Gastroesophageal sphincter (tissue), 4 donors: ENCODE data around the gene HAT1. TPM values are rescaled to one million over a fixed set of nuclear protein-coding genes. Genes with fewer than 3 reads are reported as not detected.
"Not testable (repeated sequence)": the region's sequence is repeated elsewhere in the genome, so short reads cannot be mapped to it uniquely, and the experiment has no call there.

Experiments
- ATAC-seq: fragments of 150-250 bp; one replicate; pipeline ENCODE4 v1.9.1; 2016; ENCODE audit warnings: mild to moderate bottlenecking, moderate library complexity
- H3K27ac ChIP-seq, 4 donors: fragments of 200-600 bp; sonication (generic) in 3 of 4; 1 replicate in 3 of 4; 2 replicates in 1 of 4; pipeline ENCODE4 v1.5.1; 2016 to 2019
- H3K27me3 ChIP-seq: fragments of 200-600 bp; sonication (generic); one replicate; pipeline ENCODE4 v1.5.1; 2019
- H3K36me3 ChIP-seq, 2 donors: fragments of 200-600 bp; sonication (generic); one replicate each; pipeline ENCODE4 v1.5.1; 2019; ENCODE audit warnings: control low read depth in 1 of 2
- H3K4me1 ChIP-seq, 3 donors: fragments of 200-600 bp; sonication (generic); 1 replicate in 2 of 3; 2 replicates in 1 of 3; pipeline ENCODE4 v1.5.1; 2016 to 2019; ENCODE audit warnings: control low read depth in 2 of 3
- H3K4me3 ChIP-seq, 2 donors: fragments of 200-600 bp; sonication (generic); one replicate each; pipeline ENCODE4 v1.5.1; 2019; ENCODE audit warnings: mild to moderate bottlenecking in 1 of 2, moderate library complexity in 1 of 2
- H3K9me3 ChIP-seq, 3 donors: fragments of 200-600 bp; sonication (generic); one replicate each; pipeline ENCODE4 v1.5.1; 2017 to 2019; ENCODE audit warnings: control low read depth in 2 of 3
- CTCF ChIP-seq, 4 experiments: fragments of 200-600 bp in 2 of 4; fragments of 450-650 bp in 2 of 4; sonication (generic) in 1 of 4; IDR thresholded peaks; one replicate each; pipeline ENCODE4 v1.5.1; 2017 to 2019; ENCODE audit warnings: antibody characterized with exemption in 4 of 4, mild to moderate bottlenecking in 2 of 4, moderate library complexity in 2 of 4
- EP300 ChIP-seq: sonication (generic); formaldehyde crosslinking; IDR thresholded peaks from one replicate; pipeline ENCODE4 v1.6.1; 2017; ENCODE audit warnings: antibody characterized with exemption, mild to moderate bottlenecking
- POLR2A ChIP-seq, 2 donors: fragments of 450-650 bp; IDR thresholded peaks; one replicate each; pipeline ENCODE4 v1.6.1; 2017; ENCODE audit warnings: antibody characterized with exemption in 2 of 2, mild to moderate bottlenecking in 2 of 2, moderate library complexity in 1 of 2
- POLR2AphosphoS5 ChIP-seq: sonication (generic); formaldehyde crosslinking; IDR thresholded peaks from one replicate; pipeline ENCODE4 v1.6.1; 2017; ENCODE audit warnings: antibody characterized with exemption
- WGBS, 2 donors: methylation state at CpG; one replicate each; pipeline ENCODE4 v1.1.5; 2018; ENCODE audit warnings: low coverage in 1 of 2; 5-methylcytosine and 5-hydroxymethylcytosine counted together
- total RNA-seq, 4 donors: library from RNA; depleted of rRNA; stranded (reverse); fragments of >200 nt; gene quantifications; one replicate each; pipeline ENCODE4 v1.1.0, GENCODE V29; 2016

HAT1 gene
- total RNA-seq, 4 donors from 2014 or later, result 25.2 to 34.2 (median 31.3) TPM

DNA sequence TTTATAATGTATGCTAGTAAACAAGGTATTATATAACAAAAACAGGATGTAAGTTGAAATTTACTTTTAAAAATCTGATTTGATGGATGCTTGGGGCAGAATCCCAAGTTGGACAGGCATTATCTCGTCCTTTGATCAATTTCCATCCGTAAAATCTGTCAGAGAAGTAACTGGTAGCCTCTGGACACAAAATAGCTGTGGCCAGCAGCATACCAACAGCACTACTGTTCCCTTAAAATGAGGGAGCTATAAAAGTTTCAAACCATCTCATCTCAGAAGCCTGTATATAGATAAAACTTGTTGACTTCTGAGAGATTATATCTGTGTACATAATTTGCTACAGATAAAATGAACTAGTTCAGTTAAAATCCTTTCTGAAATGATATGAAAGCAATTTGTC lies 62.8 kb downstream of the HAT1 start:
- Histone ChIP-seq H3K27me3 (no peaks in the 10 kb centered on the region), H3K36me3 (peaks cover 0 to 43% of the 10 kb centered on the region in 2 donors), H3K4me3 (no peak overlapping the region), H3K9me3 (no peaks in the 10 kb centered on the region), H3K27ac (no peak overlapping the region), H3K4me1 (no peaks in the 10 kb centered on the region)
- TF ChIP-seq POLR2AphosphoS5 (no peak), POLR2A (IDR thresholded peaks at IDR 0.05) (no peak), EP300 (no peak), CTCF (IDR thresholded peaks at IDR 0.05) (no peak)
- no peak for ATAC-seq
- WGBS, 2 donors, result 79 to 97% methylated on average over 2 of the region's 2 CpGs

DNA sequence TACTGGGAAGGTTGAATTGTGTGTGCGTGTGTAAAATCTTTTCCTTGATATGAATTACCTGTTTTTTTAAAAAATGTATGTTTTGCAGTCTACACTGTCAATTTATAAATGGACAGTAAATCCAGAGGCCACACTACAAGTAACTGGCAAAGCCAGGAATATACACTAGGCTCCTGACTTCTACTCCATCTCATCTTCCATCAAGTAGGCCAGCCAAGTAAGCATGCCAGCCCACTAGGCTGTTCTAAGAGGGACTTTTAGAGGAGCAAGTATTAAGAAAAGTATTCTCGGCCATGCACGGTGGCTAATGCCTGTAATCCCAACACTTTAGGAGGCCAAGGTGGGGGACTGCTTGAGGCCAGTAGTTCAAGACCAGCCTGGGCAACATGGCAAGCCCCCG lies 64.5 kb downstream of the HAT1 start:
- Histone ChIP-seq H3K36me3 (peaks cover 0 to 26% of the 10 kb centered on the region in 2 donors), H3K27ac (no peak overlapping the region), H3K4me3 (no peak overlapping the region), H3K9me3 (no peaks in the 10 kb centered on the region), H3K4me1 (no peaks in the 10 kb centered on the region), H3K27me3 (no peaks in the 10 kb centered on the region)
- WGBS, 2 donors, result 81 to 94% methylated on average over 3 to 4 of the region's 4 CpGs
- TF ChIP-seq EP300, result no peak
- TF ChIP-seq CTCF (IDR thresholded peaks at IDR 0.05), result no peak
- no peak for TF ChIP-seq POLR2A (IDR thresholded peaks at IDR 0.05)
- no peak for TF ChIP-seq POLR2AphosphoS5
- ATAC-seq, result no peak

DNA sequence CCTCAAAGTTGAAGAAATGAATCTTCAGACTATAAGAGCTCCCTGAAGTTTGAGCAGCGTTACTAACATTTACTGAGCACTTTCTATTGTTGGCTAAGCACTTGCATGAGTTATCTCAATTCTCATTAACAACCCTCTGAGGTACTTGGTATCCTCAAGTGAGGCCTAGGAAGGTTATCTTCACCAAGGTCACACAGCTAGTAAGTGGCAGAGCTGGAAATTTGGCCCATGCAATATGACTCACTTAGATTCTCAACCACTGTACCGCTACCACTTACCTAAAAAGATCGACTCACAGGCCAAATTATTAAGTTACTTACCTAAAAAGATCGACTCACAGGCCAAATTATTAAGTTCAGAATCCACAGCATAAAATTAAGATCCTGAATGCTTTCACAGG lies 68.8 kb downstream of the HAT1 start:
- Histone ChIP-seq H3K9me3 (no peaks in the 10 kb centered on the region), H3K4me3 (no peak overlapping the region), H3K27me3 (no peaks in the 10 kb centered on the region), H3K27ac (no peak overlapping the region), H3K36me3 (no peaks in the 10 kb centered on the region), H3K4me1 (no peaks in the 10 kb centered on the region)
- no peak for ATAC-seq
- 84 to 94% methylated on average over 4 of the region's 4 CpGs for WGBS, 2 donors
- TF ChIP-seq POLR2A (IDR thresholded peaks at IDR 0.05) (no peak), POLR2AphosphoS5 (no peak), CTCF (IDR thresholded peaks at IDR 0.05) (no peak), EP300 (no peak)

DNA sequence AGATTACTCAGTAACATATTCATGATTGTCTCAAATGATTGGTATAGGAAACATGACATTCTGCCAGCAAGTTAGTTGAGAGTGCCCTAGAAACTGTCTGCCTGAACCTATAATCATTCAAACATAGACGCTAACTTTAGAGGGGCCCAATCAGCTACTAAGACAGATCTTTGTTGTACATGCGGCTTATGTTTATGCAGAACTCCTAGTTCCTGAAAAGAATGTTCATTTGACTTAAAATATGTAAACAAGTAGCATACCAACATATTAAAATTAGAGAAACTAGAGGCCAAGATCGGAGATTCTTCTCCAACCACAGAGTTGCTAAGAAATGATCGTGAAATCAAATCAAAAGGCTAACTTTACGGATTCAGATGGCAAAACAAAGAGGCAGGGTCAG lies 73.3 kb downstream of the HAT1 start:
- Histone ChIP-seq H3K4me1 (peaks cover 0 to 15% (median 11%) of the 10 kb centered on the region in 3 donors), H3K36me3 (no peaks in the 10 kb centered on the region), H3K27ac (no peak overlapping the region), H3K9me3 (no peaks in the 10 kb centered on the region), H3K27me3 (no peaks in the 10 kb centered on the region), H3K4me3 (no peak overlapping the region)
- TF ChIP-seq CTCF (IDR thresholded peaks at IDR 0.05) (no peak), POLR2A (IDR thresholded peaks at IDR 0.05) (no peak), EP300 (no peak), POLR2AphosphoS5 (no peak)
- ATAC-seq, result no peak
- 74 to 75% methylated on average over 3 to 5 of the region's 5 CpGs for WGBS, 2 donors

DNA sequence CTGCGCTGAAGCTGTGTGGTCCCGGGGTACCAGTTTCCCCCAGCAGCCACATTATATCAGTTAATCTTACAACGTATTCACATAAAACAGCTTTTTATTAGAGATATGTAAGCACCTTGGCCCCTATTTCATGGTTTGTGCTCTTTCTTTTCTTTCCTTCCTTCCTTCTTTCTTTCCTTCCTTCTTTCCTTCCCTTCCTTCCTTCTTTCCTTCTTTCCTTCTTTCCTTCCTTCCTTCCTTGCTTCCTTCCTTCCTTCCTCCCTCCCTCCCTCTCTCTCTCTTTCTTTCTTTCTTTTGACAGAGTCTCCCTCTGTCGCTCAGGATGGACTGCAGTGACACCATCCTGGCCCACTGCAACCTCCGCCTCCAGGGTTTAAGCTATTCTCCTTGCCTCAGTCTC lies 73.8 kb downstream of the HAT1 start:
- Histone ChIP-seq H3K36me3 (no peaks in the 10 kb centered on the region), H3K4me1 (peaks cover 0 to 18% (median 13%) of the 10 kb centered on the region in 3 donors), H3K27me3 (no peaks in the 10 kb centered on the region), H3K27ac (no peak overlapping the region), H3K4me3 (no peak overlapping the region), H3K9me3 (no peaks in the 10 kb centered on the region)
- no peak for ATAC-seq
- TF ChIP-seq EP300, result no peak
- no peak for TF ChIP-seq POLR2AphosphoS5
- no peak for TF ChIP-seq CTCF (IDR thresholded peaks at IDR 0.05)
- TF ChIP-seq POLR2A (IDR thresholded peaks at IDR 0.05), result no peak
- 84 to 93% methylated on average over 4 of the region's 5 CpGs for WGBS, 2 donors

DNA sequence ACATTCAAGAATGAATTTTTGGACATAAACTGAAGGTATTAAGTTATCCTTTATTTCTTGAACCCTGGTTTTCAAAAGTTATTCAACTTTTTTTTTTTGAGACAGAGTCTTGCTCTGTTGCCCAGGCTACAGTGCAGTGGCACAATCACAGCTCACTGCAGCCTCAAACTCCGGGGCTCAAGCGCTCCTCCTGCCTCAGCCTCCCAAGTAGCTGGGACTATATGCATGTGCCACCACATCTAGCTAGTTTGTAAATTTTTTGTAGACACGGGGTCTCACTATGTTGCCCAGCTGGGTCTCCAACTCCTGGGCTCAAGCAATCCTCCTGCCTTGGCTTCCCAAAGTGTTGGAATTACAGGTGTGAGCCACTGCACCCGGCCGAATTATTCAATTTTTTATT lies 74.8 kb downstream of the HAT1 start:
- not testable (repeated sequence) for H3K9me3 ChIP-seq, H3K27ac ChIP-seq, H3K36me3 ChIP-seq, H3K27me3 ChIP-seq, ATAC-seq, H3K4me3 ChIP-seq
- WGBS, 2 donors, result 83 to 90% methylated on average over 3 to 4 of the region's 5 CpGs
- peaks cover 0 to 18% (median 13%) of the 10 kb centered on the region in 3 donors for H3K4me1 ChIP-seq
